GM12878 (cell line): ENCODE measurements around the gene GLG1. TPM values are rescaled to one million over a fixed set of nuclear protein-coding genes. Genes with fewer than 3 reads are reported as not detected.

ENCODE experiments used
- ATAC-seq: fragments of 200-7000 bp; cut with Tn5 transposase; 3 replicates; pipeline ENCODE4 v1.9.1; 2020; ENCODE audit warnings: mild to moderate bottlenecking, moderate library complexity
- BruUV-seq: library from RNA; stranded (reverse); fragments of 400-500 nt; replicated peaks from 2 replicates; lab custom pipeline; 2021; lab: Mats Ljungman, UMichigan
- CTCF ChIA-PET: fragments of 300-600 bp; sonication (Branson Sonifier 250); formaldehyde crosslinking; extraction: SDS; loops from one replicate; lab custom pipeline; 2021; ENCODE audit warnings: inconsistent platforms; lab: Yijun Ruan, JAX
- POLR2A ChIA-PET: fragments of 350-600 bp; formaldehyde crosslinking; extraction: SDS; loops from one replicate; lab custom pipeline; 2021; ENCODE audit warnings: inconsistent platforms; lab: Charles Lee
- RAD21 ChIA-PET: fragments of 300-600 bp; sonication (Branson Sonifier 250); formaldehyde crosslinking; loops from one replicate; lab custom pipeline; 2023; ENCODE audit warnings: antibody characterized with exemption; ENCODE audit not compliant: unreplicated experiment; lab: Charles Lee
- SMC1A ChIA-PET: fragments of 300-600 bp; sonication (Branson Sonifier 250); formaldehyde crosslinking; loops from one replicate; lab custom pipeline; 2023; ENCODE audit not compliant: unreplicated experiment, uncharacterized antibody; lab: Charles Lee
- DNase-seq: peaks from one replicate; pipeline ENCODE4 v3.0.0-alpha.2; 2011; ENCODE audit warnings: low read depth, low spot score
- FAIRE-seq: peaks from 3 replicates; lab custom pipeline; 2011; peaks lifted over from hg19 to GRCh38; lab: Jason Lieb, UNC
- H2AFZ ChIP-seq: 2 replicates; pipeline ENCODE4 v1.6.0; 2011; ENCODE audit warnings: low read depth, low read length, control low read depth; ENCODE audit not compliant: control insufficient read depth
- H3K27ac ChIP-seq: 2 replicates; pipeline ENCODE4 v1.5.1; 2011; ENCODE audit warnings: control low read depth; ENCODE audit not compliant: control insufficient read depth, insufficient read depth
- H3K27me3 ChIP-seq, 2 experiments: replicated peaks in 1 of 2; 2 replicates each; pipeline versions ENCODE4 v1.6.0 to v1.6.1; 2011; ENCODE audit warnings: low read length in 1 of 2; ENCODE audit not compliant: control insufficient read depth in 2 of 2, insufficient read depth in 2 of 2
- H3K36me3 ChIP-seq, 2 experiments: 2 replicates each; pipeline ENCODE4 v1.5.1; 2011; ENCODE audit warnings: low read length in 1 of 2; ENCODE audit not compliant: control insufficient read depth in 2 of 2, insufficient read depth in 2 of 2
- H3K4me1 ChIP-seq: 2 replicates; pipeline ENCODE4 v1.6.1; 2011; ENCODE audit warnings: mild to moderate bottlenecking, low read length, moderate library complexity, mixed read lengths; ENCODE audit not compliant: control insufficient read depth, insufficient read depth
- H3K4me2 ChIP-seq: 2 replicates; pipeline ENCODE4 v1.6.0; 2011; ENCODE audit warnings: control low read depth; ENCODE audit not compliant: control insufficient read depth, insufficient read depth
- H3K4me3 ChIP-seq: fragments of 200-600 bp; sonication (generic); 2 replicates; pipeline ENCODE4 v1.5.1; 2016
- H3K79me2 ChIP-seq: 2 replicates; pipeline ENCODE4 v1.6.0; 2011; ENCODE audit warnings: low read length; ENCODE audit not compliant: control insufficient read depth, insufficient read depth
- H3K9ac ChIP-seq: 2 replicates; pipeline ENCODE4 v1.8.0; 2011; ENCODE audit warnings: low read length, control low read depth, mixed read lengths; ENCODE audit not compliant: control insufficient read depth, insufficient read depth
- H3K9me3 ChIP-seq: replicated peaks from 3 replicates; pipeline ENCODE4 v1.5.1; 2011; ENCODE audit warnings: mild to moderate bottlenecking, low read length; ENCODE audit not compliant: control insufficient read depth, insufficient read depth
- H4K20me1 ChIP-seq: 2 replicates; pipeline ENCODE4 v1.6.0; 2011; ENCODE audit not compliant: control insufficient read depth, insufficient read depth
- CBX3 ChIP-seq: fragments of 200-600 bp; sonication (generic); IDR thresholded peaks from 2 replicates; pipeline ENCODE4 v1.6.1; 2016; ENCODE audit warnings: low read depth, borderline replicate concordance
- CBX5 ChIP-seq: sonication (generic); IDR thresholded peaks from 2 replicates; pipeline ENCODE4 v1.6.1; 2016; ENCODE audit warnings: low read depth, moderate library complexity, mild to moderate bottlenecking, inconsistent platforms
- IKZF1 ChIP-seq: fragments of 450-650 bp; conservative IDR thresholded peaks from 2 replicates; pipeline ENCODE4 v1.6.1; 2017; ENCODE audit warnings: antibody characterized with exemption, mild to moderate bottlenecking
- KLF5 ChIP-seq: fragments of 450-650 bp; IDR thresholded peaks from 2 replicates; pipeline ENCODE4 v1.6.1; 2014; ENCODE audit warnings: mild to moderate bottlenecking; ENCODE audit not compliant: partially characterized antibody
- MTA3 ChIP-seq: IDR thresholded peaks from 2 replicates; pipeline ENCODE4 v1.6.1; 2012; ENCODE audit warnings: low read length, inconsistent platforms, borderline replicate concordance
- MYC ChIP-seq: IDR thresholded peaks from 2 replicates; pipeline ENCODE4 v1.6.1; 2011; ENCODE audit warnings: mild to moderate bottlenecking, low read length, moderate library complexity, inconsistent platforms; ENCODE audit not compliant: insufficient read depth, insufficient replicate concordance, insufficient read length, severe bottlenecking
- NKRF ChIP-seq: fragments of 450-650 bp; conservative IDR thresholded peaks from 2 replicates; pipeline ENCODE4 v1.6.1; 2017; ENCODE audit warnings: mild to moderate bottlenecking, moderate library complexity
- NR2C1 ChIP-seq: fragments of 450-650 bp; IDR thresholded peaks from 2 replicates; pipeline ENCODE4 v1.6.1; 2017; ENCODE audit warnings: antibody characterized with exemption, mild to moderate bottlenecking, moderate library complexity
- PKNOX1 ChIP-seq: fragments of 450-650 bp; IDR thresholded peaks from 2 replicates; pipeline ENCODE4 v1.6.1; 2016; ENCODE audit warnings: mild to moderate bottlenecking
- RB1 ChIP-seq: fragments of 450-650 bp; formaldehyde crosslinking; IDR thresholded peaks from 2 replicates; pipeline ENCODE4 v1.6.1; 2017; ENCODE audit warnings: mild to moderate bottlenecking, borderline replicate concordance
- SIN3A ChIP-seq: IDR thresholded peaks from 2 replicates; pipeline ENCODE4 v1.6.1; 2012; ENCODE audit warnings: low read depth, low read length, improper control_type of control experiment
- SMAD5 ChIP-seq: IDR thresholded peaks from 2 replicates; pipeline ENCODE4 v1.6.1; 2016; ENCODE audit warnings: antibody characterized with exemption, low read depth
- STAT1 ChIP-seq: fragments of 450-650 bp; conservative IDR thresholded peaks from 2 replicates; pipeline ENCODE4 v1.6.1; 2014; ENCODE audit warnings: antibody characterized with exemption, mild to moderate bottlenecking
- ZBED1 ChIP-seq: IDR thresholded peaks from 2 replicates; pipeline ENCODE4 v1.6.1; 2016; ENCODE audit warnings: borderline replicate concordance
- WGBS: methylation state at CpG from one replicate; pipeline ENCODE4 v1.1.6; 2016; ENCODE audit warnings: low lambda C conversion rate; ENCODE audit not compliant: insufficient replicate concordance, insufficient coverage; ENCODE audit errors: missing lambda C conversion rate; 5-methylcytosine and 5-hydroxymethylcytosine counted together
- in situ Hi-C: fragments of 300-500 bp; cut with MboI; formaldehyde crosslinking; loops from 9 replicates; pipeline ENCODE4 v1.14.3; 2018; ENCODE audit warnings: mixed read lengths
- intact Hi-C: fragments of 100-400 bp; cut with micrococcal nuclease; formaldehyde crosslinking; loops from one replicate; pipeline ENCODE4 v1.14.2; 2022; ENCODE audit not compliant: unreplicated experiment
- polyA plus RNA-seq, 11 experiments: library from polyadenylated mRNA; depleted of rRNA in 4 of 11; unstranded in 6 of 11; stranded (reverse) in 5 of 11; fragments of >200 nt; fragmentation: Nextera tagmentation in 4 of 11; fragmentation: Illumina TruSeq in 1 of 11; extraction: Ambion mirVana in 4 of 11; extraction: Trizol in 1 of 11; gene quantifications; 1 replicate in 1 of 11; 2 replicates in 10 of 11; pipeline versions ENCODE4 v1.2.1 to v1.2.3, GENCODE V29; 2011 to 2016; ENCODE audit warnings: inconsistent platforms in 2 of 11, missing spikeins in 2 of 11, low read depth in 1 of 11
- total RNA-seq, 4 experiments: library from RNA; depleted of rRNA in 3 of 4; stranded (reverse); fragments of >200 nt in 3 of 4; fragmentation: Illumina TruSeq in 1 of 4; extraction: Trizol in 1 of 4; gene quantifications; 2 replicates each; pipeline versions ENCODE4 v1.2.1 to v1.2.3, GENCODE V29; 2013 to 2021
- TF ChIP-seq, protein P1 (sequence below): fragments of 450-650 bp; IDR thresholded peaks from 2 replicates; pipeline ENCODE4 v1.6.1; 2017; ENCODE audit warnings: borderline replicate concordance

Gene GLG1
- total and polyA plus RNA-seq, 10 of the 15 experiments (the other 5 are each of a cell fraction or from before 2014, with no cell fraction given), result 7.6 to 49.4 (median 28.2) TPM

- Histone ChIP-seq H3K36me3 (peaks cover 2 to 17% of the 10 kb centered on the region in 2 experiments), H3K4me3 (no peak overlapping the region), H4K20me1 (no peaks in the 10 kb centered on the region; the same call in 1 of the 2 replicates), H3K9ac (no peak overlapping the region), H3K27me3 (no peaks in the 10 kb centered on the region), H3K4me1 (no peaks in the 10 kb centered on the region), H2AFZ (no peak overlapping the region), H3K9me3 (no peaks in the 10 kb centered on the region), H3K79me2 (no peaks in the 10 kb centered on the region), H3K4me2 (no peak overlapping the region)
- DNase-seq, result no peak
- FAIRE-seq, result no peak
- in situ Hi-C loops (no loop called here), intact Hi-C loops (no loop called here)
- ChIA-PET RAD21 (no interaction called here), POLR2A (no interaction called here), SMC1A (interaction anchor here (1.0 to 1.1 kb wide), 2 partner anchors 14 to 129 kb away, joined by 3 to 4 read pairs; no protein-coding TSS in a partner anchor)
- 81% methylated on average over 9 of the region's 9 CpGs for WGBS
- TF ChIP-seq NR2C1 (no peak), CBX3 (no peak), MYC (no peak), MTA3 (no peak), SMAD5 (no peak), SIN3A (no peak), STAT1 (no peak), RB1 (no peak), PKNOX1 (no peak), ZBED1 (no peak), NKRF (no peak), IKZF1 (no peak), CBX5 (no peak), KLF5 (no peak)
- TF ChIP-seq, protein P1, sequence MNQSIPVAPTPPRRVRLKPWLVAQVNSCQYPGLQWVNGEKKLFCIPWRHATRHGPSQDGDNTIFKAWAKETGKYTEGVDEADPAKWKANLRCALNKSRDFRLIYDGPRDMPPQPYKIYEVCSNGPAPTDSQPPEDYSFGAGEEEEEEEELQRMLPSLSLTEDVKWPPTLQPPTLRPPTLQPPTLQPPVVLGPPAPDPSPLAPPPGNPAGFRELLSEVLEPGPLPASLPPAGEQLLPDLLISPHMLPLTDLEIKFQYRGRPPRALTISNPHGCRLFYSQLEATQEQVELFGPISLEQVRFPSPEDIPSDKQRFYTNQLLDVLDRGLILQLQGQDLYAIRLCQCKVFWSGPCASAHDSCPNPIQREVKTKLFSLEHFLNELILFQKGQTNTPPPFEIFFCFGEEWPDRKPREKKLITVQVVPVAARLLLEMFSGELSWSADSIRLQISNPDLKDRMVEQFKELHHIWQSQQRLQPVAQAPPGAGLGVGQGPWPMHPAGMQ, result no peak
- TF ChIP-seq, all 136 proteins: peak for 0
- ATAC-seq, result no peak
- BruUV-seq, result no TSS peak
- CTCF ChIA-PET, result interaction anchor here (1.0 kb wide), 2 partner anchors 12 to 164 kb away, joined by 3 to 4 read pairs; no protein-coding TSS in a partner anchor
- H3K27ac ChIP-seq, result no peak overlapping the region
Measured at GRCh38 chr16:74487634-74488495, 119.0 kb downstream of the GLG1 start.
